Transverse colon (tissue), 4 donors: ENCODE results near the gene SCGB1C1. TPM values are rescaled to one million over a fixed set of nuclear protein-coding genes. Genes with fewer than 3 reads are reported as not detected.

Source experiments
- DNase-seq: peaks from one replicate; pipeline ENCODE4 v3.0.0-alpha.2; 2019
- H3K27ac ChIP-seq, 4 donors: fragments of 200-600 bp; sonication (generic); 2 replicates each; pipeline ENCODE4 v1.5.1; 2016 to 2018; ENCODE audit warnings: inconsistent platforms in 4 of 4
- H3K27me3 ChIP-seq: fragments of 200-600 bp; sonication (generic); 2 replicates; pipeline ENCODE4 v1.5.1; 2017; ENCODE audit warnings: inconsistent platforms
- H3K36me3 ChIP-seq, 4 donors: fragments of 200-600 bp; sonication (generic); 2 replicates each; pipeline ENCODE4 v1.5.1; 2017 to 2019; ENCODE audit warnings: inconsistent platforms in 4 of 4
- H3K4me1 ChIP-seq, 4 donors: fragments of 200-600 bp; sonication (generic); 2 replicates each; pipeline ENCODE4 v1.5.1; 2017 to 2020; ENCODE audit warnings: inconsistent platforms in 4 of 4
- H3K4me3 ChIP-seq, 4 donors: fragments of 200-600 bp; sonication (generic); 1 replicate in 1 of 4; 2 replicates in 3 of 4; pipeline versions ENCODE4 v1.5.1 to v1.6.1; 2017 to 2019; ENCODE audit warnings: inconsistent platforms in 4 of 4
- H3K9me3 ChIP-seq, 2 donors: fragments of 200-600 bp; sonication (generic); 2 replicates each; pipeline ENCODE4 v1.5.1; 2017 to 2019; ENCODE audit warnings: inconsistent platforms in 2 of 2
- CTCF ChIP-seq, 5 experiments: fragments of 200-600 bp in 3 of 5; fragments of 450-650 bp in 2 of 5; sonication (generic) in 3 of 5; IDR thresholded peaks; 1 replicate in 2 of 5; 2 replicates in 3 of 5; pipeline ENCODE4 v1.5.1; 2016 to 2017; ENCODE audit warnings: antibody characterized with exemption in 5 of 5, inconsistent platforms in 3 of 5, mild to moderate bottlenecking in 2 of 5, moderate library complexity in 1 of 5
- EP300 ChIP-seq: sonication (generic); formaldehyde crosslinking; IDR thresholded peaks from one replicate; pipeline ENCODE4 v1.6.1; 2017; ENCODE audit warnings: antibody characterized with exemption, low read depth
- POLR2A ChIP-seq: fragments of 450-650 bp; IDR thresholded peaks from one replicate; pipeline ENCODE4 v1.6.1; 2016; ENCODE audit warnings: antibody characterized with exemption, mild to moderate bottlenecking, moderate library complexity
- POLR2AphosphoS5 ChIP-seq, 3 donors: sonication (generic); formaldehyde crosslinking; IDR thresholded peaks; one replicate each; pipeline ENCODE4 v1.6.1; 2016; ENCODE audit warnings: antibody characterized with exemption in 3 of 3
- WGBS, 2 donors: methylation state at CpG; one replicate each; pipeline ENCODE4 v1.1.5; 2018; ENCODE audit warnings: low coverage in 1 of 2; 5-methylcytosine and 5-hydroxymethylcytosine counted together
- in situ Hi-C, 4 donors: fragments of 200-750 bp; cut with MboI; loops; one replicate each; pipeline versions ENCODE4 v1.15.0 to v1.15.1; 2017; ENCODE audit warnings: low sequenced_read_pairs in 3 of 4, low pct_ligation_motif_present in 1 of 4, low pct_unique_long_range_greater_than_20kb in 1 of 4
- intact Hi-C: fragments of 100-400 bp; cut with DNase I; formaldehyde crosslinking; loops from one replicate; pipeline ENCODE4 v1.15.1; 2023; ENCODE audit warnings: low total_unique reads
- total RNA-seq, 4 donors: library from RNA; depleted of rRNA; stranded (reverse); fragments of >200 nt; gene quantifications; one replicate each; pipeline ENCODE4 v1.1.0, GENCODE V29; 2016

SCGB1C1 gene
- total RNA-seq, 4 donors from 2014 or later = not detected

GRCh38 chr11:224424-224823 lies 31.5 kb downstream of the SCGB1C1 start:
- Histone ChIP-seq H3K27me3 (no peaks in the 10 kb centered on the region), H3K27ac (no peak overlapping the region), H3K4me3 (no peak overlapping the region), H3K36me3 (no peaks in the 10 kb centered on the region), H3K4me1 (no peaks in the 10 kb centered on the region), H3K9me3 (no peaks in the 10 kb centered on the region)
- intact Hi-C loops = no loop called here
- in situ Hi-C loops = no loop called here
- TF ChIP-seq CTCF (IDR thresholded peaks at IDR 0.05) = no peak
- no peak for TF ChIP-seq EP300
- WGBS, 2 donors = 78 to 97% methylated on average over 3 to 7 of the region's 7 CpGs
- no peak for DNase-seq

DNA sequence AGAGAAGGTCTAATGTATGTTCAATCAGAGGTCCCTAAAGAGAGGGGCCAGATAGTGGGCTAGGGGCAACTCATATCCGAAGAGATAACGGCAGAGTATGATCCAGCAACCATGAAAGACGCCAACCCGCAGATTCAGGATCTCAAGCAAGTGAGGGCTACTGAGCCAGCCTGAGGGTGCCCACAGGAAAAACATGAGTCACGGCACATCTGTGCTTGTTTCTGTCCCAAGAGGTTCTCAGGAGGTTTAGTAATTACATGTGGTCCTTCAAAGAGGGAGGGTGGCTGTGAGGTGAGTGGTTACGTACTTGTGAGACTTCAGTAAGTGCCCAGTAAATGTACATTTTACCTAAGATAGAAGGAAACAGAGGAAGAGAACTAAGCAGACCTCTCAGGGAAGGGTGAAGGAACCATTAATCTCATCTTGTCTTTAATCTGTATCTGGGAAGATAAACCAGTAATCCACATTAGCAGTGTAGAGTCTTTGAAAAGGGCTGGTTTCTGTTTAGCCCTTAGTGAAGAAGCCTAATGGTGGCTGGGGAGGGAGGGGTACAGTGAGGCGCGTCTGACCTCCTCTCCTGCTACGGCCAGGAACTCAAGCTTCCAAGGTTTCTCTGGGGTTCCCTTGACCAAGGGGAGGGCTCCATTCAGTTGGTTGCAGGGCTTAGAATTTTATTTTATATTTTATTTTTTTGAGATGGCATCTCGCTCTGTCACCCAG lies 33.0 kb downstream of the SCGB1C1 start:
- 92 to 93% methylated on average over 5 to 10 of the region's 10 CpGs for WGBS, 2 donors
- Histone ChIP-seq H3K36me3 (no peaks in the 10 kb centered on the region), H3K9me3 (no peaks in the 10 kb centered on the region), H3K4me1 (no peaks in the 10 kb centered on the region), H3K27me3 (no peaks in the 10 kb centered on the region), H3K27ac (no peak overlapping the region), H3K4me3 (no peak overlapping the region)
- intact Hi-C loops = no loop called here
- in situ Hi-C loops = no loop called here
- DNase-seq = no peak
- TF ChIP-seq EP300 (no peak), POLR2AphosphoS5 (IDR thresholded peaks at IDR 0.05) (no peak), CTCF (IDR thresholded peaks at IDR 0.05) (no peak), POLR2A (no peak)

GRCh38 chr11:227824-228379 lies 35.0 kb downstream of the SCGB1C1 start:
- in situ Hi-C loops (no loop called here), intact Hi-C loops (no loop called here)
- 85 to 88% methylated on average over 2 to 6 of the region's 6 CpGs for WGBS, 2 donors
- DNase-seq = no peak
- TF ChIP-seq POLR2AphosphoS5 (IDR thresholded peaks at IDR 0.05) = no peak
- no peak for TF ChIP-seq CTCF (IDR thresholded peaks at IDR 0.05)
- Histone ChIP-seq H3K27ac (no peak overlapping the region), H3K27me3 (no peaks in the 10 kb centered on the region), H3K4me1 (no peaks in the 10 kb centered on the region), H3K9me3 (no peaks in the 10 kb centered on the region), H3K36me3 (no peaks in the 10 kb centered on the region), H3K4me3 (no peak overlapping the region)

DNA sequence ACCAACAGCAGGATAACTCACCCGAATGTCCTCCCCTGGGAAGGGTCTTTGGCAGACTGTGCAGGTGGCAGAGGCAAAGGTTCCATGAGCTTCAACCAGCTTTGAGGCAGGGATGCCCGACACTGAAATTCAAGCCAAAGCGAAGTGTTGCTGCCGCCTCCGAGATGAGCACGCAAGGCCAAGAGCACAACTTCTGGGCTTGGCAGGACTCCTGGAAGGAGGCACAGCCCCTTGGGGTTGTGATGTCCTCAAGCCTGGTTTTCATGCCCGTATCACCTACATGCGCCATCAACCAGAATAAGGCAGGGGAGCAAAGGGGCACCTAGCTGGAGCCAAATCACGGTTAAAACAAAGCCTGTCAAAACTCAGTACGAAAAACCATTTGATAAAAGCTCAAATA lies 37.6 kb downstream of the SCGB1C1 start:
- 94 to 97% methylated on average over 6 to 10 of the region's 10 CpGs for WGBS, 2 donors
- H3K4me1 ChIP-seq = peaks cover 3 to 8% (median 5%) of the 10 kb centered on the region in 4 donors
- no peak for DNase-seq
- intact Hi-C loops = no loop called here
- no peaks in the 10 kb centered on the region for H3K27me3 ChIP-seq
- no peak overlapping the region for H3K4me3 ChIP-seq
- no peaks in the 10 kb centered on the region for H3K36me3 ChIP-seq
- no peaks in the 10 kb centered on the region for H3K9me3 ChIP-seq
- in situ Hi-C loops = no loop called here
- TF ChIP-seq EP300 (no peak), POLR2A (no peak), POLR2AphosphoS5 (IDR thresholded peaks at IDR 0.05) (no peak)
- H3K27ac ChIP-seq = no peak overlapping the region
